ENCODE data around the gene MRAP. TPM values are rescaled to one million over a fixed set of nuclear protein-coding genes. Genes with fewer than 3 reads are reported as not detected.
"Not testable (repeated sequence)": the region's sequence is repeated elsewhere in the genome, so short reads cannot be mapped to it uniquely, and the experiment has no call there.

MRAP gene
- total RNA-seq, 1 donor from 2014 or later, result 5.8 TPM

DNA sequence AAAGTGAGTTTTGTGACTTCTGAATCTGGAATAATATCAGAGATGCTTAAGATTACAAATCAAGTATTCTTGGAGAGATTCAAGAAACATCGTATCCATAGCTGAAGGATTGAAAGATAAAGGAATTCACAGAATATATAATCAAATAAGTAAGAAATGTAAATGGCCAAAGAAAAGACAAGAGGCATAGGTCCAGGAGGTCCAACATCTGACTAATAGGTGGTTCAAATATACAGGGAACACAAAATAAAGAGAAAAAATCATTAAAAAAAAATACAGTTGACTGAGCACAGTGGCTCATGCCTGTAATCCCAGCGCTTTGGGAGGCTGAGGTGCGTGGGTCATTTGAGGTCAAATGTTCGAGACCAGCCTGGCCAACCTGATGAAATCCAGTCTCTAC lies 13.2 kb upstream of the MRAP start:
- intact Hi-C loops (cut with DNase I), result no loop called here
- DNase-seq (ENCODE audit: low spot score) (no peak), ATAC-seq (no peak)

GRCh38 chr21:32297449-32297848 lies 1.2 kb upstream of the MRAP start:
- DNase-seq (ENCODE audit: low spot score) (no peak), ATAC-seq (no peak)
- intact Hi-C loops (cut with DNase I), result no loop called here

GRCh38 chr21:32298148-32298559 lies 501 bp upstream of the MRAP start:
- no peak for DNase-seq (ENCODE audit: low spot score)
- ATAC-seq, result peak; percentile 65
- intact Hi-C loops (cut with DNase I), result no loop called here

DNA sequence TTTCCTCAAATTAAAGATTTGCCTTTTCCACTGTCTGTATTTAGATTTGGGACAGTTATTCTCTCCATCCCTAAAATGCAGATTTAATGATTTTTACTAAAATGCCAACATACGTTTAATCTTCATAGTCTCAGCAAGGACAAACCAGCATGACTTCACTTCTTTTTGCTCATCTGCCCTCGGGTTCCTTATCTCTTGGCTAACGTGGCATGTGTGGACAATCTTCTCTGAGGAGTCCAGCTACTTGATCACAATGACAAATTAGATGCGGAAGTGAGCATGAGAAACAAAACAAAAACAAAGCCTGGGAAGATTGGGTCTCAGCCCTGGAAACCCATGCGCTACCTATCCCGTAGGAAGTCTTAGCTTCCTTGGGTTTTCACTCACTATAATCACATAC lies 1.0 kb downstream of the MRAP start:
- ATAC-seq, result no peak
- no peak for DNase-seq (ENCODE audit: low spot score)
- intact Hi-C loops (cut with DNase I), result no loop called here

- no peak for ATAC-seq
- no peak for DNase-seq (ENCODE audit: low spot score)
- intact Hi-C loops (cut with DNase I), result no loop called here
Observed at GRCh38 chr21:32300117-32300681, 1.5 kb downstream of the MRAP start.

- intact Hi-C loops (cut with DNase I), result no loop called here
- no peak for ATAC-seq
Observed at GRCh38 chr21:32301596-32301995, 2.9 kb downstream of the MRAP start.

GRCh38 chr21:32302560-32302959 lies 3.9 kb downstream of the MRAP start:
- DNase-seq (ENCODE audit: low spot score) (no peak), ATAC-seq (no peak)
- intact Hi-C loops (cut with DNase I), result no loop called here

More at GRCh38 chr21:32301596-32301995, 2.9 kb downstream of the MRAP start:
- DNase-seq (ENCODE audit: low spot score), result no peak

- ATAC-seq (no peak), DNase-seq (ENCODE audit: low spot score) (no peak)
- intact Hi-C loops (cut with DNase I), result no loop called here
Observed at GRCh38 chr21:32303385-32303784, 4.7 kb downstream of the MRAP start.

- DNase-seq (ENCODE audit: low spot score) (no peak), ATAC-seq (no peak)
- intact Hi-C loops (cut with DNase I), result no loop called here
Observed at GRCh38 chr21:32304998-32305397, 6.3 kb downstream of the MRAP start.

DNA sequence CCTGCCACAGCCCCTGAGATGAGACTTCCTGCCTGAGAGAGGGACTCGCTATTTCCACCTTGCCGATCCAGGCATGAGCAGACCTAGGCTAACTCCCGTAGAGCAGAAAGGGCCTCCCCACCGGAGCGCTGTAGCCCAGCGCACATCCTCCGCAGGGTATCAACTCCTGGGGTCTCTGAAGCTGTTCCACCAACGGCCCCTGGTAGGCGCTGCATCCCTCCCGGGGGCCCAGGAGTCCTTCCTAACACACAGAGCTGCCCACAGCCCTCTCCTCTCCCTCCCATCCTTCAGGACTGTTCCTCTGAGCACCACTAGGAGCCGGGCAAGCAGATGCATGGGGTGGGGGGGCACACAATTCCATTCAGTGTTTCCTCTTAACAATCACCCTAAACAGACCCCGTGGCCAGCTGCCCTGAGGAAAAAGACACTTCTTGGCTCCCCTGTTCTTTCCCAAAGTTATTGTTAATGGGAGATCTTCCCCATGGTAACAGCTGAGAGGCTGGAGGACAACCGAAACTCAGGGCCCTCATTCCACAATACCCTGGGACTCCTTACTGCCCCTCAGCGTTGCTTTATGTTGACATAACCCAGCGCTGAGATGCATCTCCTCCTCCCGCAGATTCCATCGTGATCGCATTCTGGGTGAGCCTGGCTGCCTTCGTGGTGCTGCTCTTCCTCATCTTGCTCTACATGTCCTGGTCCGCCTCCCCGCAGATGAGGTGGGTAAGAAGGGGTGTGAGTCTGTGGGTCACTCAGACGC lies 7.5 kb downstream of the MRAP start:
- ATAC-seq (peak; percentile 70), DNase-seq (ENCODE audit: low spot score) (no peak)
- intact Hi-C loops (cut with DNase I), result no loop called here

DNA sequence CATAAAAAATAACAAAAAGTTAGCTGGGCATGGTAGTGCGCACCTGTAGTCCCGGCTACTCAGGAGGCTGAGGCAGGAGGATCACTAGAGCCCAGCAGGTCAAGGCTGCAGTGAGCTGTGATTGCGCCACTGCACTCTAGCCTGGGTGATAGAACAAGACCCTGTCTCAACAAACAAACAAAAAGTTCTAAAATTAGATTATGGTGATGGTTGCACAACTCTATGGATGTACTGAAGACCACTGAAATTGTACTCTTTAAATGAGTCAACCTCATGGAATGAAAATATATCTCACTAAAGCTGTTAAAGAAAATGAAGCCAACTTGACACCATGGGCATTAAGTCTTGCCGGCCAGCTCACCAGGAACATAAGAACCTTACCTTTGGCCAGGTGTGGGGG lies 9.1 kb downstream of the MRAP start:
- DNase-seq (ENCODE audit: low spot score), result no peak
- intact Hi-C loops (cut with DNase I), result no loop called here

DNA sequence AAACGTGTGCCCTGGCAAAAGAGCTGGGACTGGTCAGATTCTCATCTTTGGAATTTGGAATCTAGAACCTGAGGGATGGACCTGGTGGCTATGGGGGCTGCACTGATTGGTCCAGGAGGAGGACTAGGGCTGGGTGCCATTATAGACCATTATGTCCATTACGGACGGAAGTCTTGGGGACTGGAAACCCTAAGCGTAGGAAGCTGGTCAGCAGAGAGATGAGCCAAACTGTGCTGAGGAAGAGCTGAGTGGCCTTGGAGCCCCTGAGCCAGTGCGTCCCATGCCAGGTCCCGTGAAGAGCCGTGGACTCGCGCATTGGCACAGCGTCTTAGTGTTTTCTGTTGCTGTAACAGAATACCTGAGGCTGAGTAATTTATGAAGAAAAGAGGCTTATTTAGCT lies 10.0 kb downstream of the MRAP start:
- ATAC-seq (no peak), DNase-seq (ENCODE audit: low spot score) (no peak)
- intact Hi-C loops (cut with DNase I), result no loop called here

More for the DNA sequence above, 9.1 kb downstream of the MRAP start:
- no peak for ATAC-seq

DNA sequence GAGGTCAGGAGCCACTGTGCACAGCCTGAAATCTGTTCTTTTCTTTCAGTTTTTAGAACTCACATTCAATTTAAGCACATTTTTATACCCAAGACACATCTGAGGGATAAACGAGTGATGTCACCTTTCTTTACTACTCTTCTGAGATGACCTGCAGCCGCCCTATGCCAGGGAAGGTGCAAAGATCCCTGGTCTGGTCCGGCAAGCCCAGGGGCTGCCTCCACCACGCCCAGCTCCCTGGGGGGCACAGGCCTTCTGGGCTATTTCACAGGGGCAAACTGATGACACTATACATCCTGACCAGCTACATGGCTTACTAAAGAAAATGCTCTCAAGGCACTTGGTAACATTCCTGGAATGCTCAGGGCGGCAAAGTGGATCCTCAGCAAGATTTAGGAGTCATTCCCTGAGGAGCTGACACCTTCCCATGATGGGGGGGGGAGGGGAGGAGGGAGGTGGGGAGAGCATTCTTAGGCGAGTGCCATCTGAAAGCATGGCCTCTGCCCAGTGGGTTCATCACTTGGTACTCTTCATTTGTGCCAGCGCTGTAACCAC lies 11.3 kb downstream of the MRAP start:
- intact Hi-C loops (cut with DNase I), result no loop called here
- ATAC-seq, result no peak
- no peak for DNase-seq (ENCODE audit: low spot score)

DNA sequence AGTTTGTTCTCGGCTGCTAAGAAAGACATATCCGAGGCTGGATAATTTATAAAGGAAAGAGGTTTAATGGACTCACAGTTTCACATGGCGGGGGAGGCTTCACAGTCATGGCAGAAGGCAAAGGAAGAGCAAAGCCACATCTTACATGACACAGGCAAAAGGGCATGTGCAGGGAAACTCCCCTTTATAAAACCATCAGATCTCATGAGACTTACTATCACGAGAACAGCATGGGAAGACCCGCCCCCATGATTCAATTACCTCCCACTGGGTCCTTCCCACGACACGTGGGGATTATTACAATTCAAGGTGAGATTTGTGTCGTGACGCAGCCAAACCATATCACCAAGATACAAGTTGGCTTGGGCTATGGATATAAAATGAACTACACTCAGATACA lies 12.3 kb downstream of the MRAP start:
- ATAC-seq; intact Hi-C loops (cut with DNase I); DNase-seq (ENCODE audit: low spot score): not testable (repeated sequence)

- DNase-seq (ENCODE audit: low spot score), result no peak
- peak; percentile 20 for ATAC-seq
- intact Hi-C loops (cut with DNase I), result no loop called here
Observed at GRCh38 chr21:32311621-32312020, 13.0 kb downstream of the MRAP start.

GRCh38 chr21:32312326-32312725 lies 13.7 kb downstream of the MRAP start:
- intact Hi-C loops (cut with DNase I), result no loop called here
- ATAC-seq (no peak), DNase-seq (ENCODE audit: low spot score) (no peak)

GRCh38 chr21:32312976-32313375 lies 14.3 kb downstream of the MRAP start:
- DNase-seq (ENCODE audit: low spot score) (no peak), ATAC-seq (no peak)
- intact Hi-C loops (cut with DNase I), result no loop called here

GRCh38 chr21:32314806-32315205 lies 16.2 kb downstream of the MRAP start:
- DNase-seq (ENCODE audit: low spot score) (no peak), ATAC-seq (no peak)
- intact Hi-C loops (cut with DNase I), result no loop called here

DNA sequence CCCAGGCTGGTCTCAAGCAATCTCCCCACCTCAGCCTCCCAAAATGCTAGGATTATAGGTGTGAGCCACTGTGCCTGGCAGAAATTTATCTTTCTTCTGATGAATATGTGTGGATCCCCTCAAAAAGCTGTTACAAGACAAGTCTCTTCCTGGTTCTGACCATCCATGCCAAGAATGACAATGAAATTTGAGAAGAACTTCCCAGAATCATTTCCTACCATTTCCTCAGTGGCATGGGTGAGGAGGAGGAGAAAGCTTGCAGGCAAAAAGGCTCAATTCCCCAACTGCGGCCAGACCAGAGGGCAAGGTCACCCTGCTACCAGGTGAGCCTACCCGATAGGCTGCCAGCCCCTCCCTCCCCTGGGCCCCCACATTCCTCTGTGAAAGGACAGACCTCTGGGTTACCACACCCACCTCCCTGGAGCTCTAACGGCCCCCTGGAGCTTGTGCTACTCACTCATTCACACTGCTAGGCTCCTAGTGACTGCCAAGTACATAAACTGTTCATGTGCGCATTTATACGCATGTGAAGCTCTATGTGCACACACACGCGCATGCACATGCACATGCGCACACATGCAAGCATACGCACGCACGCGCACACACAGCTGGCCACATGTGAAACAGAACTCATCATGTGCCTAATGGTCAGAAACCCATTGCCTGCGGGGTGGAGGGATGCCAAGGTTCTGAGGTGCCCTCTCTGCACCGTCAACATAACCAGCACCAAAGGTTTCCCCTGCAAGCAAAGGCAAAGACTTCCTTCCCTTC lies 17.0 kb downstream of the MRAP start:
- intact Hi-C loops (cut with DNase I), result no loop called here

More for the DNA sequence above, 17.0 kb downstream of the MRAP start:
- ATAC-seq, result no peak
- DNase-seq (ENCODE audit: low spot score), result no peak
